ENCODE results near the gene TGM2. TPM values are rescaled to one million over a fixed set of nuclear protein-coding genes. Genes with fewer than 3 reads are reported as not detected.
A peak's percentile ranks its signal among the peaks of the same experiment; 100 is the strongest.

Gene TGM2
- not detected for total RNA-seq

GRCh38 chr20:38165089-38165965, at the start of gene TGM2:
Gene TGM2 (minus strand): TSS chr20:38165270. CDS start chr20:38165198, 72 bp downstream.
- peaks cover 44% of the 10 kb centered on the region for H3K27me3 Mint-ChIP-seq
- H3K27ac Mint-ChIP-seq: no peak within 1 kb of the TSS
- H3K4me3 Mint-ChIP-seq: no peak within 1 kb of the TSS
- no peaks in the 10 kb centered on the region for H3K36me3 Mint-ChIP-seq
- H3K4me1 Mint-ChIP-seq: peaks cover 8% of the 10 kb centered on the region
- peak; percentile 58 for DNase-seq
- H3K9me3 Mint-ChIP-seq: no peaks in the 10 kb centered on the region

- H3K27me3 Mint-ChIP-seq: no peaks in the 10 kb centered on the region
- no peak for DNase-seq
- H3K4me3 Mint-ChIP-seq: no peak overlapping the region
- no peaks in the 10 kb centered on the region for H3K36me3 Mint-ChIP-seq
- no peak overlapping the region for H3K27ac Mint-ChIP-seq
- no peaks in the 10 kb centered on the region for H3K9me3 Mint-ChIP-seq
- no peaks in the 10 kb centered on the region for H3K4me1 Mint-ChIP-seq
Observed at GRCh38 chr20:38214256-38215193, 49.5 kb upstream of the TGM2 start.

- Mint-ChIP-seq H3K36me3 (no peaks in the 10 kb centered on the region), H3K27ac (no peak overlapping the region), H3K4me1 (no peaks in the 10 kb centered on the region), H3K9me3 (no peaks in the 10 kb centered on the region), H3K4me3 (no peak overlapping the region), H3K27me3 (peaks cover 2% of the 10 kb centered on the region)
- no peak for DNase-seq
Observed at GRCh38 chr20:38213607-38213940, 48.5 kb upstream of the TGM2 start.

GRCh38 chr20:38212806-38213606, 47.9 kb upstream of the TGM2 start:
- Mint-ChIP-seq H3K9me3 (no peaks in the 10 kb centered on the region), H3K36me3 (no peaks in the 10 kb centered on the region), H3K4me3 (no peak overlapping the region), H3K27ac (no peak overlapping the region), H3K4me1 (no peaks in the 10 kb centered on the region), H3K27me3 (peaks cover 6% of the 10 kb centered on the region)
- DNase-seq: no peak

GRCh38 chr20:38211200-38212097, 46.4 kb upstream of the TGM2 start:
- no peaks in the 10 kb centered on the region for H3K9me3 Mint-ChIP-seq
- H3K36me3 Mint-ChIP-seq: no peaks in the 10 kb centered on the region
- no peak overlapping the region for H3K4me3 Mint-ChIP-seq
- no peak overlapping the region for H3K27ac Mint-ChIP-seq
- no peaks in the 10 kb centered on the region for H3K4me1 Mint-ChIP-seq
- no peak for DNase-seq
- H3K27me3 Mint-ChIP-seq: peaks cover 11% of the 10 kb centered on the region

- Mint-ChIP-seq H3K27ac (no peak overlapping the region), H3K36me3 (no peaks in the 10 kb centered on the region), H3K4me1 (no peaks in the 10 kb centered on the region), H3K4me3 (no peak overlapping the region), H3K9me3 (no peaks in the 10 kb centered on the region), H3K27me3 (peaks cover 15% of the 10 kb centered on the region)
- DNase-seq: no peak
Observed at GRCh38 chr20:38210741-38211140, 45.7 kb upstream of the TGM2 start.

GRCh38 chr20:38209736-38210405, 44.8 kb upstream of the TGM2 start:
- Mint-ChIP-seq H3K4me1 (no peaks in the 10 kb centered on the region), H3K27me3 (peaks cover 17% of the 10 kb centered on the region), H3K27ac (no peak overlapping the region), H3K36me3 (no peaks in the 10 kb centered on the region), H3K4me3 (no peak overlapping the region), H3K9me3 (no peaks in the 10 kb centered on the region)
- no peak for DNase-seq

GRCh38 chr20:38209054-38209675, 44.1 kb upstream of the TGM2 start:
- H3K4me1 Mint-ChIP-seq: no peaks in the 10 kb centered on the region

GRCh38 chr20:38208523-38208922, 43.5 kb upstream of the TGM2 start:
- no peaks in the 10 kb centered on the region for H3K9me3 Mint-ChIP-seq
- H3K27me3 Mint-ChIP-seq: peaks cover 17% of the 10 kb centered on the region
- H3K4me1 Mint-ChIP-seq: no peaks in the 10 kb centered on the region
- DNase-seq: no peak
- H3K36me3 Mint-ChIP-seq: no peaks in the 10 kb centered on the region
- H3K4me3 Mint-ChIP-seq: no peak overlapping the region
- no peak overlapping the region for H3K27ac Mint-ChIP-seq

More at GRCh38 chr20:38209054-38209675, 44.1 kb upstream of the TGM2 start:
- no peaks in the 10 kb centered on the region for H3K9me3 Mint-ChIP-seq
- no peak overlapping the region for H3K4me3 Mint-ChIP-seq
- H3K36me3 Mint-ChIP-seq: no peaks in the 10 kb centered on the region
- peaks cover 17% of the 10 kb centered on the region for H3K27me3 Mint-ChIP-seq
- no peak for DNase-seq
- H3K27ac Mint-ChIP-seq: no peak overlapping the region

GRCh38 chr20:38208088-38208487, 43.0 kb upstream of the TGM2 start:
- H3K4me3 Mint-ChIP-seq: no peak overlapping the region
- DNase-seq: no peak
- peaks cover 17% of the 10 kb centered on the region for H3K27me3 Mint-ChIP-seq
- no peaks in the 10 kb centered on the region for H3K36me3 Mint-ChIP-seq
- H3K9me3 Mint-ChIP-seq: no peaks in the 10 kb centered on the region
- no peaks in the 10 kb centered on the region for H3K4me1 Mint-ChIP-seq
- no peak overlapping the region for H3K27ac Mint-ChIP-seq

- Mint-ChIP-seq H3K27ac (no peak overlapping the region), H3K4me1 (no peaks in the 10 kb centered on the region), H3K4me3 (no peak overlapping the region), H3K27me3 (peaks cover 17% of the 10 kb centered on the region), H3K36me3 (no peaks in the 10 kb centered on the region), H3K9me3 (no peaks in the 10 kb centered on the region)
- no peak for DNase-seq
Observed at GRCh38 chr20:38207621-38208020, 42.6 kb upstream of the TGM2 start.

GRCh38 chr20:38205001-38205400, 39.9 kb upstream of the TGM2 start:
- Mint-ChIP-seq H3K27me3 (peaks cover 17% of the 10 kb centered on the region), H3K4me3 (no peak overlapping the region), H3K36me3 (no peaks in the 10 kb centered on the region), H3K4me1 (no peaks in the 10 kb centered on the region), H3K27ac (no peak overlapping the region), H3K9me3 (no peaks in the 10 kb centered on the region)
- DNase-seq: no peak

- Mint-ChIP-seq H3K36me3 (no peaks in the 10 kb centered on the region), H3K4me3 (no peak overlapping the region), H3K9me3 (no peaks in the 10 kb centered on the region)
Observed at GRCh38 chr20:38203981-38204357, 38.9 kb upstream of the TGM2 start.

More at GRCh38 chr20:38203981-38204357, 38.9 kb upstream of the TGM2 start:
- DNase-seq: no peak
- no peak overlapping the region for H3K27ac Mint-ChIP-seq
- H3K4me1 Mint-ChIP-seq: no peaks in the 10 kb centered on the region
- peaks cover 20% of the 10 kb centered on the region for H3K27me3 Mint-ChIP-seq

Data from activated naive CD8-positive, alpha-beta T cell treated with anti-CD3 and anti-CD28 coated beads for 36 hours (primary cell).